GM12801 (cell line): ENCODE results near the gene BCKDHB.

Experiments
- TF ChIP-seq, protein P1 (sequence below): IDR thresholded peaks from one replicate; pipeline ENCODE4 v1.5.1; 2011; ENCODE audit warnings: control low read depth; ENCODE audit not compliant: insufficient read length; ENCODE audit errors: extremely low read depth

BCKDHB gene

DNA sequence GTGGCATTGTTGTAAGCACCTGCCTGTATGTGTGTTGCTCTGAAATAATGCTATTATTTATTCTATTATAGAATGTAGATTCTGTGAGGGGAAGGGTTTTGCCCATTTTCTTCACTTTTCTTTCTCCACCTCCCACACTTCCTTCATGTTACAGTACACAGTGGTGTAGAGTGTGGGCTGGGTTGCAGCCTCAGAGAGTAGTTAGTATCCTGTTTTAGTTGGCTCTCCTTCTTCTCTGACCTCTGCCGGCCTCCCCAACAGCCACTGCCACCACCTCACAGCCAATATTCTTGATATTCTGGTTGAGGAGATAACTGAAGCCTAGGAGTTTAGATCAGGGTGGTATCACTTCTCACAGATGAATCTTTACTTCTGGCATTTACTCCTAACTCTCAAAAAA lies 143.4 kb downstream of the BCKDHB start:
- TF ChIP-seq, protein P1, sequence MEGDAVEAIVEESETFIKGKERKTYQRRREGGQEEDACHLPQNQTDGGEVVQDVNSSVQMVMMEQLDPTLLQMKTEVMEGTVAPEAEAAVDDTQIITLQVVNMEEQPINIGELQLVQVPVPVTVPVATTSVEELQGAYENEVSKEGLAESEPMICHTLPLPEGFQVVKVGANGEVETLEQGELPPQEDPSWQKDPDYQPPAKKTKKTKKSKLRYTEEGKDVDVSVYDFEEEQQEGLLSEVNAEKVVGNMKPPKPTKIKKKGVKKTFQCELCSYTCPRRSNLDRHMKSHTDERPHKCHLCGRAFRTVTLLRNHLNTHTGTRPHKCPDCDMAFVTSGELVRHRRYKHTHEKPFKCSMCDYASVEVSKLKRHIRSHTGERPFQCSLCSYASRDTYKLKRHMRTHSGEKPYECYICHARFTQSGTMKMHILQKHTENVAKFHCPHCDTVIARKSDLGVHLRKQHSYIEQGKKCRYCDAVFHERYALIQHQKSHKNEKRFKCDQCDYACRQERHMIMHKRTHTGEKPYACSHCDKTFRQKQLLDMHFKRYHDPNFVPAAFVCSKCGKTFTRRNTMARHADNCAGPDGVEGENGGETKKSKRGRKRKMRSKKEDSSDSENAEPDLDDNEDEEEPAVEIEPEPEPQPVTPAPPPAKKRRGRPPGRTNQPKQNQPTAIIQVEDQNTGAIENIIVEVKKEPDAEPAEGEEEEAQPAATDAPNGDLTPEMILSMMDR = no peak

DNA sequence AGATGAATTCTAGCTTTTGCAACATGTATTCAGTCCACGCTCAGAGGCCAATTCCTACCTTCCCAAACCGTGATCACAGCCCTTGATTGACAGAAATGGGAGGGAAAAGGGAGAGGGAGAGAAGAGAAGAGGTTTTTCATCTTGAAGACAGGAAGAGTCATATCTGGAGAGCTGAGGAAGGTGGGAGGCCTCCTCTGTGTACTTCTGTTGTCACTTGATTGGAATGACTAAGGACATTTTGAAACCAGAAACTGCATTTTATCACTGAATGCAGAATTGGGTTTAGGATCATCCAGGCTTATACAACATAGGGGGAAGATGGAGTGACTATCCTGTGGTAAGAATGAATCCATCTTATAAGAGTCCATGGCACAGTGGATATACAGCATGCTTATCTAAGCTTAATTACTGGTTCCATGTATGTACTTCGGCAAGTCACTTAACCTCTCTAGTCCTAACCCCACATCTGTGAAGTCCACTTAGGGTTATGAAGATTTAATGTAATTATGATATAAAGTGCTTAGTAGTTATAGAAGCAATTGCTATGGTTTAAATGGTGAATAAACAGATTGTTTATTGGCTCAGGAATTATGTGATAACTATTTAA lies 144.0 kb downstream of the BCKDHB start:
- TF ChIP-seq, protein P1 = no peak

DNA sequence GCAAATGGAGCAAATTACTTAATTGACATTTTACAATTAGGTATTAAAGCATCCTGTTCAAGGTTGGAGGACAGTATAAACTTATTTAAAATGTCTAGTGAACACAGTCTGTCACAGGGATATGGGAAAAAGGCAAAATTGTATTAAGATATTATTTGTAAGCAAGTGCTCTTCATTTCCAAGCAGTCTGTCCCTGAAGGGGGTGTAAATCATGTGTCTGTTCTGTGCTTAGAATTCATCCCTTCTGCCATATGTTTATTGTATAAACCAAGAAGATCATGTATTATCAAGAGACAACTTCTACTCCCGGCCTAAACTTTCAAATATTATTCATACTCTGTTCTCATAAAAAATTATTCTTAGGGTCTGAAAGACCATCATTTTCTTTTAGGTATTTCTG lies 144.8 kb downstream of the BCKDHB start:
- TF ChIP-seq, protein P1 = no peak

DNA sequence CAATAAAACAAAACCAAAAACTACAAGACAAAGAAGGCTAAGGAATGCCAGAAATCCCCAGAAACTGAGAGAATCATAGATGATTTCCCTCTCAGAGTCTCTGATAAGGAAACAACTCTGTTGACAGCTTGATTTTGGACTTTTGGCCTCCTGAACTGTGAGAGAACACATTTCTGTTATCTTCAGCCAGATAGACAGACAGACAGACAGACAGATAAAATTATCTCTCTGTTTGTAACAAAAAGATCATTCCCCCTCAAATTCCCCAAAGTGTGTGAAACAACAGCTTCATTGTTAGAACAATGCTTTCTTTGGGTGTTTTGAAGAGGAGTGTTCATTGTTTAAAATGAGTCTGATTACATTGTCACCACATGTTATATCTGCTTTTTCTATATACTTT lies 148.2 kb downstream of the BCKDHB start:
- TF ChIP-seq, protein P1 = no peak

DNA sequence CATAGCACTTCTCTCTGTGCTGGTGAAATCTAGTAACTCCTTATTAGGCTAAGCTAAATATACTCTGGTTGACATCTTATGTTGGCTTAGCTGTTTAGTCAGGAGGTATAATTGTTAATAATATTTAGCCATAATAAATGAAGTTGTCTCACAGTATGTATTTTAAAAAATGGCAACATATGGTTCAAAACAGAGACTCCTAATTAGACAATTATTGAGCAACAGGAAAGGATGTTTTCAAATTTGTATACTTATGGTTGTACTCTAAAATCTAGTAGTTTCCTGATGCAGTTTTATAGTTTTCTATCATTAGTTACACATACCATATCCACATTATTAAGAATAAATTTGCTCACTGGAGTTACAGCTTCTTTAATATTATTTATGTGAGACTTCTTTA lies 150.2 kb downstream of the BCKDHB start:
- TF ChIP-seq, protein P1 = no peak

DNA sequence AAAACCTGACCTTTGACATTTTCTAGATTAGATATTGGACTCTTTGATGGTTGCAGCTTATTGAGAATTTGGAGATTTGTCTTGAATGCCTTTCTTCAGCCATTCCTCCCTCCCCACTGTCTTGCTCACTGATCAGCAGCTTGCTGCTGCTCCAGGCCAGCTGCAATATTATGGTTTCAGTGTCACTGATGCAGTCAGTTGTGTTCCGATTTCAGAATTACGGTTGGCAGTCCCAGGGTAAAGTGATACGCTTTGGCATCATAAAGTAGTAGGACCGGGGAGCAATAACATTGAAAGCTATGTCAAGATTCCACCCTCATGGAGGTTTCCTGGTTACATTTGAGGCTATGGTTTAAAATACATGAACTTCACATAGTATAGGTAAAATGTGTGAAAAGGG lies 152.6 kb downstream of the BCKDHB start:
- TF ChIP-seq, protein P1 = no peak

DNA sequence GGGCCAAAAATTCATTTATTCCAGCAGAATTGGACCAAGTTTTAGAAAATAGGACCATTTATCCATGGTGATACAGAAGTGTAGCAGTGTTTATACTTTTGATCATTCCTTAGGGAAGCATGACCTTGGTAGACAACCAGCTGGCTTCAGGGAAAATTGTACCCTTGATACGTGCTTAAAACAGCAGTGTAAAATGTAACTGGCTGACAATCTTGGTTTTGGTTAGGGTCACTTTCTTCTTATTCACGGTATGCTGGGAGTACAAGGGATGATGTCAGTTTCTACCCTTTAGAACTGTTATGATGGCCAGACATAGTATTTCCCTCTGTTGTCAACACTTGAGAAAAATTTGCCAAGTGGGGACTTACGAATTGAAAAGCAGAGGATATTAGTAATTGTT lies 157.1 kb downstream of the BCKDHB start:
- TF ChIP-seq, protein P1 = no peak
